ENCODE data around the gene VLDLR.

VLDLR gene

DNA sequence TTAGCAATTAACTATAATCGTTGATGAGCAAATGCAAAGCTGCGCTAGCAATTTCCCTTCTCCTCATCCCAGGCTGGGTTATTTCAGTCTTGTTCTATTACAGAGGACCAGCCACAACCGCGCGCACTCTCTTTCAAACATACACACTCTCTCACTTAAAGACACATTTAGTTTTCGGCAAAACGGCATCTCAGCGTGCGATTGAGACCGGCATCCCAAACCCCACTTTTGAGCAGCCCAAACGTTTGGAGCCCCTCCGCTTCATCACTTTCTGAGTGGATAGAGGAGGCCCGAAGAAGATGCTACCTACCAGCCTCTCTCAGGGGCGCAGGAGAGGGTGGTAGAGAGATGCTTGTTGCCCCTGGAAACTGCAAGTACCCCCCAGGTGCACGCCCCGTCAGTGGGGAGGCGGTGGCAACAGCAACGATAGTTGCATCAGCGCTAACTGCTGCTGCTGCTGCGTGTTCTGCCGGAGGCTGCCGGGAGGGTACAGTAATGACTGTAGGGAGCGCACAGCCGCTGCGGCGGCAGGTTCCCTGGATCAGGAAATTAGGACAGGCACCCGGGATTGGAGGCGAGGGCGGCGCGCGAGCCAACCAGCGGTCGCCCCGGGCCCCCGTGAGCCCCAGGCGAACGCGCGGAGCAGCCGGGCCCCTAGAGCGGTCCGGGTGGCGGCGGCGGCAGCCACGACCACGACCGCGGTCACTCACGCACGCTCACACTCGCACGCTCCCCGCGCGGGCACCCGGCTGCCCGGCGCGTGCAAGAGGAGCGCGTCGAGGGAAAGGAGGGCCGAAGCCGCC, 467 bp upstream of the VLDLR start:
- TF ChIP-seq CTCF (conservative IDR thresholded peaks at IDR 0.05; ENCODE audit: low read depth, low read length) = peak; percentile 28
- peak; percentile 46 for DNase-seq (ENCODE audit: low read depth)
- peak overlapping the region; percentile 73 for H3K4me3 ChIP-seq (ENCODE audit: low read length)

GRCh38 chr9:2622461-2623287, 1.1 kb downstream of the VLDLR start:
- H3K4me3 ChIP-seq (ENCODE audit: low read length) = peak overlapping the region; percentile 73
- no peak for TF ChIP-seq CTCF (conservative IDR thresholded peaks at IDR 0.05; ENCODE audit: low read depth, low read length)
- no peak for DNase-seq (ENCODE audit: low read depth)

DNA sequence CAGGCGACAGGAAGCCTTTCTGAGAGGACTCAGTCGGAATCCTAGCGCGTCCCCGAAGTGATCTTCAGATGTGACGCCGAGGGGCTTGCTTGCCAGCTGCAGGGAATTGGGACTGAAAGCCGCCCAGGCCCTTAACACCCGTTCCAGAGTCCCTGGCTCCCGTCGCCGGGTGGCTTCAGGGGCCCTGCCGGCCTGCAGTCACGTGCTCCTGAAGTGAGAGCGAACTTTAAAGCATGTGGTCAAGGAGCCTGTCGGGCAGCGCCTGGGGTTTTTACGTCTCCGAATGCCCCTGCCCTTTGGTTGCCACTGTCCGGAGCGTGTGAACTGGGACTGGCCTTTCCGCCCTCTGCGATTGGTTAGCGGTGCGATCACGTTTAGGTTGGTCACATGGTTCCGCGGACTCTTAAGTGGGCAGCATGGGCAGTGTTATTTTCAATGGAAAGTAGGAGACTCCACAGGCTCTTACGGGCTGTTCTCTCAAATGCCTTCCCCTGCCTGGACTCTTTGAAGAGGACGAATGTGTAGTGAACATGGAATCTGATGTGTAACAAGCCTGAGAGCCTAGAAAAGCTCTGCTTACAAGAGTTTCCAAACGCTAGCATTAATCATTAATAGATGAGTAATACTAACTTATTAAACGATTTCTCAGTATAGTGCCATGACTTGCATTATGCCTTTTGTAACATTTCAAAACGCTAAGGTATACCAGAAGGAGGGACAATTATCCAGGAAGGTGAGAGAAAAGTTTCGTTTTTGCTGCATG, 1.9 kb downstream of the VLDLR start:
- peak overlapping the region; percentile 73 for H3K4me3 ChIP-seq (ENCODE audit: low read length)
- DNase-seq (ENCODE audit: low read depth) = no peak
- no peak for TF ChIP-seq CTCF (conservative IDR thresholded peaks at IDR 0.05; ENCODE audit: low read depth, low read length)

- H3K4me3 ChIP-seq (ENCODE audit: low read length) = no peak overlapping the region
- no peak for DNase-seq (ENCODE audit: low read depth)
- no peak for TF ChIP-seq CTCF (conservative IDR thresholded peaks at IDR 0.05; ENCODE audit: low read depth, low read length)
Observed at GRCh38 chr9:2624051-2624682, 2.6 kb downstream of the VLDLR start.

DNA sequence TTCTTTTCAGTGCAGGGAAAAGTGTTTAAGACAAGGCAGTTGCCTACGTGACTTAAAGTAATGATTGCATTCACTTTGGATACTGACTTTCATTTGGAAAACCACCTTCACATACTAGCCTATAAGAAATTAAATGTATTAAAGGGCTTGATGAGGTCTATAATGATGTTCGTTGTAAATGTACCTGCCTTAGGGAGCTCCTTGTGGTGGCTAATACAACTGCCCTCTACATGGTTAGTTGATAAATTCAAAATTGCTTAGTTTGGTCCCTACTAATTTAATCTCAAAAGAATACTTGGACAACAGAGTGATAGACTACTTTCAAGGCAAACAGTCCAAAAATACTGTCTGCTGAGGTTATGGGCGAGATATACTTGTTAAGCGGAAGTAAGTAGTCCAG, 3.8 kb downstream of the VLDLR start:
- TF ChIP-seq CTCF (conservative IDR thresholded peaks at IDR 0.05; ENCODE audit: low read depth, low read length) = peak; percentile 40
- DNase-seq (ENCODE audit: low read depth) = no peak
- no peak overlapping the region for H3K4me3 ChIP-seq (ENCODE audit: low read length)

- TF ChIP-seq CTCF (conservative IDR thresholded peaks at IDR 0.05; ENCODE audit: low read depth, low read length) = no peak
Observed at GRCh38 chr9:2628919-2629318, 7.3 kb downstream of the VLDLR start.

More at GRCh38 chr9:2628919-2629318, 7.3 kb downstream of the VLDLR start:
- DNase-seq (ENCODE audit: low read depth) = no peak
- no peak overlapping the region for H3K4me3 ChIP-seq (ENCODE audit: low read length)
